SK-N-SH (cell line): Measurements from ENCODE around the gene PCDHB2. TPM values are rescaled to one million over a fixed set of nuclear protein-coding genes. Genes with fewer than 3 reads are reported as not detected.
"Not testable (repeated sequence)": the region's sequence is repeated elsewhere in the genome, so short reads cannot be mapped to it uniquely, and the experiment has no call there.

Source experiments
- CTCF ChIA-PET: fragments of 300-600, 350-600 bp; formaldehyde crosslinking; extraction: SDS; loops from one replicate; lab custom pipeline; 2021; lab: Yijun Ruan, JAX
- POLR2A ChIA-PET: fragments of 350-600 bp; sonication (Branson Sonifier 250); formaldehyde crosslinking; extraction: SDS; loops from one replicate; lab custom pipeline; 2020; ENCODE audit warnings: antibody characterized with exemption, inconsistent platforms; lab: Yijun Ruan, JAX
- DNase-seq: peaks from one replicate; pipeline ENCODE4 v3.0.0; 2012
- H2AFZ ChIP-seq: fragments of 200-600 bp; sonication (generic); 2 replicates; pipeline ENCODE4 v1.8.1; 2016; ENCODE audit warnings: antibody characterized with exemption, mild to moderate bottlenecking, low read depth
- H3F3A ChIP-seq: fragments of 200-600 bp; sonication (generic); replicated peaks from 2 replicates; pipeline ENCODE3; 2016; ENCODE audit warnings: antibody characterized with exemption, mild to moderate bottlenecking; ENCODE audit not compliant: insufficient read depth
- H3K27ac ChIP-seq, 2 experiments: fragments of 200-500 bp in 1 of 2; fragments of 200-600 bp in 1 of 2; sonication (Bioruptor generic) in 1 of 2; sonication (generic), shearing (Covaris generic) in 1 of 2; 2 replicates each; pipeline versions ENCODE4 v1.5.1 to v1.6.1; 2014 to 2016; ENCODE audit warnings: low read depth in 2 of 2, inconsistent platforms in 1 of 2, low read length in 1 of 2, mild to moderate bottlenecking in 1 of 2, mixed read lengths in 1 of 2
- H3K27me3 ChIP-seq: fragments of 200-600 bp; sonication (generic), shearing (Covaris generic); 2 replicates; pipeline ENCODE4 v1.6.1; 2016; ENCODE audit warnings: mixed run types; ENCODE audit not compliant: insufficient read depth
- H3K36me3 ChIP-seq, 2 experiments: fragments of 200-500 bp in 1 of 2; fragments of 200-600 bp in 1 of 2; sonication (Bioruptor generic) in 1 of 2; sonication (generic) in 1 of 2; replicated peaks in 1 of 2; 2 replicates each; pipeline versions ENCODE3 to v1.5.1; 2014 to 2016; ENCODE audit warnings: low read length in 1 of 2, mild to moderate bottlenecking in 1 of 2; ENCODE audit not compliant: insufficient read depth in 2 of 2, control insufficient read depth in 1 of 2
- H3K4me1 ChIP-seq, 2 experiments: fragments of 200-500 bp in 1 of 2; fragments of 200-600 bp in 1 of 2; sonication (Bioruptor generic) in 1 of 2; sonication (generic), shearing (Covaris generic) in 1 of 2; 2 replicates each; pipeline versions ENCODE4 v1.5.1 to v1.6.1; 2014 to 2016; ENCODE audit warnings: low read depth in 1 of 2, low read length in 1 of 2, mixed run types in 1 of 2; ENCODE audit not compliant: insufficient read depth in 2 of 2, control insufficient read depth in 1 of 2
- H3K4me2 ChIP-seq: fragments of 200-600 bp; sonication (generic), shearing (Covaris generic); 2 replicates; pipeline ENCODE4 v1.6.1; 2017; ENCODE audit warnings: mixed run types
- H3K4me3 ChIP-seq, 2 experiments: fragments of 200-500 bp in 1 of 2; fragments of 200-600 bp in 1 of 2; sonication (Bioruptor generic) in 1 of 2; sonication (generic), shearing (Covaris generic) in 1 of 2; 2 replicates each; pipeline versions ENCODE4 v1.5.1 to v1.8.1; 2014 to 2016; ENCODE audit warnings: low read depth in 2 of 2, inconsistent platforms in 1 of 2, low read length in 1 of 2, mild to moderate bottlenecking in 1 of 2, mixed read lengths in 1 of 2, moderate library complexity in 1 of 2
- H3K79me2 ChIP-seq: fragments of 200-600 bp; sonication (generic); 2 replicates; pipeline ENCODE4 v1.8.1; 2017; ENCODE audit warnings: mild to moderate bottlenecking; ENCODE audit not compliant: insufficient read depth
- H3K9ac ChIP-seq: fragments of 200-600 bp; sonication (generic); 2 replicates; pipeline ENCODE4 v1.6.1; 2017; ENCODE audit warnings: mixed run types
- H3K9me2 ChIP-seq: fragments of 200-600 bp; sonication (generic); 2 replicates; pipeline ENCODE4 v1.6.1; 2017; ENCODE audit warnings: mixed run types
- H3K9me3 ChIP-seq: fragments of 200-600 bp; sonication (generic); 2 replicates; pipeline ENCODE4 v1.6.1; 2017; ENCODE audit warnings: mixed run types, mild to moderate bottlenecking, moderate library complexity
- H4K20me1 ChIP-seq: fragments of 200-600 bp; sonication (generic); 2 replicates; pipeline ENCODE4 v1.6.1; 2017; ENCODE audit warnings: mild to moderate bottlenecking, mixed run types; ENCODE audit not compliant: insufficient read depth
- NRF1 ChIP-seq: IDR thresholded peaks from 2 replicates; pipeline ENCODE4 v1.6.1; 2012; ENCODE audit warnings: low read depth, mild to moderate bottlenecking, low read length
- USF2 ChIP-seq: fragments of 150-350 bp; IDR thresholded peaks from 2 replicates; pipeline ENCODE4 v1.6.1; 2017; ENCODE audit warnings: antibody characterized with exemption, low read length, low read depth, borderline replicate concordance
- WGBS: methylation state at CpG from one replicate; pipeline ENCODE4 v1.1.6; 2017; ENCODE audit warnings: low lambda C conversion rate; 5-methylcytosine and 5-hydroxymethylcytosine counted together
- polyA plus RNA-seq, 3 experiments: library from polyadenylated mRNA; depleted of rRNA; stranded (reverse); fragments of >200 nt; gene quantifications; 2 replicates each; pipeline ENCODE4 v1.2.3, GENCODE V29; 2012

The PCDHB2 gene
- polyA plus RNA-seq, 1 of the 3 experiments (the other 2 are of a cell fraction): 1.6 TPM

- TF ChIP-seq USF2 (no peak), NRF1 (no peak)
- TF ChIP-seq, all 33 proteins: peak for 0
Measured at GRCh38 chr5:141135718-141136266, 41.4 kb downstream of the PCDHB2 start (continued).

- 79% methylated on average over 20 of the region's 34 CpGs for WGBS
- H3K4me2 ChIP-seq, H3K9me3 ChIP-seq, H3K9me2 ChIP-seq, H3K36me3 ChIP-seq, H3K9ac ChIP-seq, H3K27me3 ChIP-seq, H3K4me1 ChIP-seq, H3K79me2 ChIP-seq, POLR2A ChIA-PET, H3K27ac ChIP-seq, H2AFZ ChIP-seq, H3K4me3 ChIP-seq, DNase-seq, H4K20me1 ChIP-seq, H3F3A ChIP-seq: not testable (repeated sequence)
- CTCF ChIA-PET: interaction anchor here (1.1 to 2.2 kb wide), 2 partner anchors 15 to 296 kb away, joined by 4 to 6 read pairs; partner anchors contain the start of genes PCDHA8 and PCDHB4
Measured at GRCh38 chr5:141137346-141137745, 42.9 kb downstream of the PCDHB2 start.

Other genes starting within 250 kb of the PCDHB2 start
- 0.02 TPM in 2 replicates for gene PCDHA9, start 246.2 kb upstream of the PCDHB2 start, polyA plus RNA-seq (2012; rRNA removed)
- 0.02 TPM in 2 replicates for gene PCDHA10, start 238.7 kb upstream of the PCDHB2 start, polyA plus RNA-seq (2012; rRNA removed)
- gene PCDHA11, start 225.7 kb upstream of the PCDHB2 start, polyA plus RNA-seq (2012; rRNA removed): not detected in 2 replicates
- gene PCDHA12, start 219.3 kb upstream of the PCDHB2 start, polyA plus RNA-seq (2012; rRNA removed): 0.54 and 0.70 TPM in 2 replicates
- not detected in 2 replicates for gene PCDHA13, start 212.5 kb upstream of the PCDHB2 start, polyA plus RNA-seq (2012; rRNA removed)
- gene PCDHAC1, start 168.3 kb upstream of the PCDHB2 start, polyA plus RNA-seq (2012; rRNA removed): 0.08 and 0.21 TPM in 2 replicates
- gene PCDHAC2, start 128.1 kb upstream of the PCDHB2 start, polyA plus RNA-seq (2012; rRNA removed): 0.39 and 0.76 TPM in 2 replicates
- gene PCDHB1, start 43.2 kb upstream of the PCDHB2 start, polyA plus RNA-seq (2012; rRNA removed): not detected in 2 replicates
- gene PCDHB3, start 5.9 kb downstream of the PCDHB2 start, polyA plus RNA-seq (2012; rRNA removed): 1.7 and 2.2 TPM in 2 replicates
- gene PCDHB4, start 27.2 kb downstream of the PCDHB2 start, polyA plus RNA-seq (2012; rRNA removed): 0.36 and 0.51 TPM in 2 replicates
- 0.08 and 0.10 TPM in 2 replicates for gene PCDHB5, start 40.6 kb downstream of the PCDHB2 start, polyA plus RNA-seq (2012; rRNA removed)
- gene PCDHB6, start 55.4 kb downstream of the PCDHB2 start, polyA plus RNA-seq (2012; rRNA removed): 3.9 and 5.0 TPM in 2 replicates
- 1.5 and 1.7 TPM in 2 replicates for gene PCDHB7, start 78.0 kb downstream of the PCDHB2 start, polyA plus RNA-seq (2012; rRNA removed)
- 3.0 and 3.4 TPM in 2 replicates for gene PCDHB8, start 83.2 kb downstream of the PCDHB2 start, polyA plus RNA-seq (2012; rRNA removed)
- 2.3 and 2.7 TPM in 2 replicates for gene PCDHB16, start 87.8 kb downstream of the PCDHB2 start, polyA plus RNA-seq (2012; rRNA removed)
- gene PCDHB9, start 92.5 kb downstream of the PCDHB2 start, polyA plus RNA-seq (2012; rRNA removed): 1.4 and 2.4 TPM in 2 replicates
- gene PCDHB10, start 97.7 kb downstream of the PCDHB2 start, polyA plus RNA-seq (2012; rRNA removed): 1.4 and 1.5 TPM in 2 replicates
- 0.41 and 0.61 TPM in 2 replicates for gene PCDHB11, start 105.0 kb downstream of the PCDHB2 start, polyA plus RNA-seq (2012; rRNA removed)
- 1.9 and 2.0 TPM in 2 replicates for gene PCDHB12, start 114.1 kb downstream of the PCDHB2 start, polyA plus RNA-seq (2012; rRNA removed)
- 0.85 and 0.88 TPM in 2 replicates for gene PCDHB13, start 119.3 kb downstream of the PCDHB2 start, polyA plus RNA-seq (2012; rRNA removed)
- gene PCDHB14, start 128.7 kb downstream of the PCDHB2 start, polyA plus RNA-seq (2012; rRNA removed): 9.7 and 10.6 TPM in 2 replicates
- 0.99 and 1.3 TPM in 2 replicates for gene PCDHB15, start 150.8 kb downstream of the PCDHB2 start, polyA plus RNA-seq (2012; rRNA removed)
- not detected in 2 replicates for gene SLC25A2, start 209.4 kb downstream of the PCDHB2 start, polyA plus RNA-seq (2012; rRNA removed)
- 30.6 and 38.7 TPM in 2 replicates for gene TAF7, start 226.2 kb downstream of the PCDHB2 start, polyA plus RNA-seq (2012; rRNA removed)
- gene PCDHGA1, start 235.9 kb downstream of the PCDHB2 start, polyA plus RNA-seq (2012; rRNA removed): 1.2 and 1.6 TPM in 2 replicates
- gene PCDHGA2, start 244.1 kb downstream of the PCDHB2 start, polyA plus RNA-seq (2012; rRNA removed): 1.4 and 1.5 TPM in 2 replicates
- 0.33 and 0.45 TPM in 2 replicates for gene PCDHGA3, start 249.2 kb downstream of the PCDHB2 start, polyA plus RNA-seq (2012; rRNA removed)